ENCODE data around the gene RRP7A.
"Not testable (repeated sequence)": the region's sequence is repeated elsewhere in the genome, so short reads cannot be mapped to it uniquely, and the experiment has no call there.

RRP7A gene

GRCh38 chr22:42515896-42516295, 3.7 kb downstream of the RRP7A start:
- peaks cover 46% of the 10 kb centered on the region for H4K20me1 ChIP-seq (ENCODE audit: insufficient read depth, low read length)
- H2AFZ ChIP-seq (ENCODE audit: low read depth, low read length), result no peak overlapping the region
- H3K9me3 ChIP-seq (ENCODE audit: insufficient read depth, low read length, severe bottlenecking), result no peaks in the 10 kb centered on the region
- H3K36me3 ChIP-seq (ENCODE audit: insufficient read depth, low read length), result peaks cover 60% of the 10 kb centered on the region
- TF ChIP-seq CTCF (IDR thresholded peaks at IDR 0.05; ENCODE audit: borderline replicate concordance, extremely low read depth, low read length, poor library complexity, severe bottlenecking) (no peak), EZH2 (IDR thresholded peaks at IDR 0.05; ENCODE audit: borderline replicate concordance, low read depth, low read length, severe bottlenecking) (no peak)
- peak overlapping the region; percentile 21; the same call in 1 of the 2 replicates for H3K4me2 ChIP-seq (ENCODE audit: insufficient read depth, low read length)
- ATAC-seq (ENCODE audit: insufficient read depth, low read depth) (no peak), DNase-seq (no peak)
- peaks cover 41% of the 10 kb centered on the region for H3K79me2 ChIP-seq (ENCODE audit: insufficient read depth, low read length)
- no peaks in the 10 kb centered on the region for H3K27me3 ChIP-seq (ENCODE audit: insufficient read depth, low read length, poor library complexity)
- peaks cover 35% of the 10 kb centered on the region for H3K4me1 ChIP-seq (ENCODE audit: insufficient read depth, low read length)
- H3K9ac ChIP-seq (ENCODE audit: low read depth, low read length), result no peak overlapping the region
- no peak overlapping the region for H3K27ac ChIP-seq (ENCODE audit: low read length)
- no peak overlapping the region for H3K4me3 ChIP-seq (ENCODE audit: low read depth in 1 of 2, low read length in 2 of 2)

- not testable (repeated sequence) for H3K4me2 ChIP-seq (ENCODE audit: insufficient read depth, low read length); DNase-seq; ATAC-seq (ENCODE audit: insufficient read depth, low read depth); H3K9ac ChIP-seq (ENCODE audit: low read depth, low read length); H2AFZ ChIP-seq (ENCODE audit: low read depth, low read length); H3K27ac ChIP-seq (ENCODE audit: low read length); H3K9me3 ChIP-seq (ENCODE audit: insufficient read depth, low read length, severe bottlenecking); H3K27me3 ChIP-seq (ENCODE audit: insufficient read depth, low read length, poor library complexity); H3K4me3 ChIP-seq (ENCODE audit: low read depth in 1 of 2, low read length in 2 of 2)
- Histone ChIP-seq H3K36me3 (ENCODE audit: insufficient read depth, low read length) (peaks cover 60% of the 10 kb centered on the region), H4K20me1 (ENCODE audit: insufficient read depth, low read length) (peaks cover 48% of the 10 kb centered on the region), H3K79me2 (ENCODE audit: insufficient read depth, low read length) (peaks cover 41% of the 10 kb centered on the region), H3K4me1 (ENCODE audit: insufficient read depth, low read length) (peaks cover 29% of the 10 kb centered on the region)
These were observed 4.3 kb downstream of the RRP7A start for GRCh38 chr22:42515304-42515703.

- Histone ChIP-seq H3K36me3 (ENCODE audit: insufficient read depth, low read length) (peaks cover 60% of the 10 kb centered on the region), H3K79me2 (ENCODE audit: insufficient read depth, low read length) (peaks cover 33% of the 10 kb centered on the region), H4K20me1 (ENCODE audit: insufficient read depth, low read length) (peaks cover 48% of the 10 kb centered on the region), H3K4me1 (ENCODE audit: insufficient read depth, low read length) (peaks cover 23% of the 10 kb centered on the region)
- H3K4me2 ChIP-seq (ENCODE audit: insufficient read depth, low read length); H3K27ac ChIP-seq (ENCODE audit: low read length); DNase-seq; ATAC-seq (ENCODE audit: insufficient read depth, low read depth); H3K27me3 ChIP-seq (ENCODE audit: insufficient read depth, low read length, poor library complexity); H3K9me3 ChIP-seq (ENCODE audit: insufficient read depth, low read length, severe bottlenecking); H3K9ac ChIP-seq (ENCODE audit: low read depth, low read length); H3K4me3 ChIP-seq (ENCODE audit: low read depth in 1 of 2, low read length in 2 of 2); H2AFZ ChIP-seq (ENCODE audit: low read depth, low read length): not testable (repeated sequence)
These were observed 5.3 kb downstream of the RRP7A start for GRCh38 chr22:42514331-42514730.

GRCh38 chr22:42512273-42512990, 7.2 kb downstream of the RRP7A start:
- H3K27me3 ChIP-seq (ENCODE audit: insufficient read depth, low read length, poor library complexity); H3K9ac ChIP-seq (ENCODE audit: low read depth, low read length); H3K27ac ChIP-seq (ENCODE audit: low read length); H2AFZ ChIP-seq (ENCODE audit: low read depth, low read length); ATAC-seq (ENCODE audit: insufficient read depth, low read depth); DNase-seq; H3K4me3 ChIP-seq (ENCODE audit: low read depth in 1 of 2, low read length in 2 of 2); H3K9me3 ChIP-seq (ENCODE audit: insufficient read depth, low read length, severe bottlenecking); H3K4me2 ChIP-seq (ENCODE audit: insufficient read depth, low read length): not testable (repeated sequence)
- Histone ChIP-seq H4K20me1 (ENCODE audit: insufficient read depth, low read length) (peaks cover 39% of the 10 kb centered on the region), H3K79me2 (ENCODE audit: insufficient read depth, low read length) (peaks cover 18% of the 10 kb centered on the region), H3K4me1 (ENCODE audit: insufficient read depth, low read length) (peaks cover 10% of the 10 kb centered on the region), H3K36me3 (ENCODE audit: insufficient read depth, low read length) (peaks cover 51% of the 10 kb centered on the region)

GRCh38 chr22:42511401-42511891, 8.2 kb downstream of the RRP7A start:
- peaks cover 9% of the 10 kb centered on the region for H3K79me2 ChIP-seq (ENCODE audit: insufficient read depth, low read length)
- H3K4me1 ChIP-seq (ENCODE audit: insufficient read depth, low read length), result peaks cover 4% of the 10 kb centered on the region
- peaks cover 35% of the 10 kb centered on the region for H4K20me1 ChIP-seq (ENCODE audit: insufficient read depth, low read length)
- H3K36me3 ChIP-seq (ENCODE audit: insufficient read depth, low read length), result peaks cover 43% of the 10 kb centered on the region
- no peak overlapping the region for H3K4me2 ChIP-seq (ENCODE audit: insufficient read depth, low read length)
- peak; percentile 42 for DNase-seq
- H3K9ac ChIP-seq (ENCODE audit: low read depth, low read length), result no peak overlapping the region
- ATAC-seq (ENCODE audit: insufficient read depth, low read depth), result no peak
- H3K27ac ChIP-seq (ENCODE audit: low read length), result no peak overlapping the region
- no peak overlapping the region for H3K4me3 ChIP-seq (ENCODE audit: low read depth in 1 of 2, low read length in 2 of 2)
- no peaks in the 10 kb centered on the region for H3K9me3 ChIP-seq (ENCODE audit: insufficient read depth, low read length, severe bottlenecking)
- TF ChIP-seq CTCF (IDR thresholded peaks at IDR 0.05; ENCODE audit: borderline replicate concordance, extremely low read depth, low read length, poor library complexity, severe bottlenecking) (no peak), EZH2 (IDR thresholded peaks at IDR 0.05; ENCODE audit: borderline replicate concordance, low read depth, low read length, severe bottlenecking) (no peak)
- no peak overlapping the region for H2AFZ ChIP-seq (ENCODE audit: low read depth, low read length)
- H3K27me3 ChIP-seq (ENCODE audit: insufficient read depth, low read length, poor library complexity), result no peaks in the 10 kb centered on the region
